Measurements from ENCODE around the gene FTL.

The FTL gene

GRCh38 chr19:49006905-49007304 is 41.8 kb downstream of the FTL start:
- no peak overlapping the region for H3K4me3 ChIP-seq (ENCODE audit: low read depth, low read length)
- TF ChIP-seq CTCF (IDR thresholded peaks at IDR 0.05; ENCODE audit: low read depth, low read length), result no peak

- no peak for TF ChIP-seq CTCF (IDR thresholded peaks at IDR 0.05; ENCODE audit: low read depth, low read length)
- no peak overlapping the region for H3K4me3 ChIP-seq (ENCODE audit: low read depth, low read length)
Observed at GRCh38 chr19:49009828-49010227, 44.7 kb downstream of the FTL start.

- TF ChIP-seq CTCF (IDR thresholded peaks at IDR 0.05; ENCODE audit: low read depth, low read length), result no peak
- no peak overlapping the region for H3K4me3 ChIP-seq (ENCODE audit: low read depth, low read length)
Observed at GRCh38 chr19:49010453-49010852, 45.3 kb downstream of the FTL start.

- no peak for TF ChIP-seq CTCF (IDR thresholded peaks at IDR 0.05; ENCODE audit: low read depth, low read length)
- no peak overlapping the region for H3K4me3 ChIP-seq (ENCODE audit: low read depth, low read length)
Observed at GRCh38 chr19:49011194-49011593, 46.1 kb downstream of the FTL start.

- TF ChIP-seq CTCF (IDR thresholded peaks at IDR 0.05; ENCODE audit: low read depth, low read length), result no peak
- H3K4me3 ChIP-seq (ENCODE audit: low read depth, low read length), result no peak overlapping the region
Observed at GRCh38 chr19:49014123-49014869, 49.2 kb downstream of the FTL start.

- H3K4me3 ChIP-seq (ENCODE audit: low read depth, low read length), result no peak overlapping the region
- TF ChIP-seq CTCF (IDR thresholded peaks at IDR 0.05; ENCODE audit: low read depth, low read length), result no peak
Observed at GRCh38 chr19:49014870-49015255, 49.8 kb downstream of the FTL start.

GRCh38 chr19:49016067-49016839 is 51.1 kb downstream of the FTL start:
- TF ChIP-seq CTCF (IDR thresholded peaks at IDR 0.05; ENCODE audit: low read depth, low read length), result no peak
- no peak overlapping the region for H3K4me3 ChIP-seq (ENCODE audit: low read depth, low read length)

Measured in WI38 (cell line).